Fibroblast of lung (primary cell): ENCODE measurements around the gene CALHM5.

ENCODE experiments used
- CTCF ChIP-seq, 2 donors: IDR thresholded peaks in 1 of 2; conservative IDR thresholded peaks in 1 of 2; 1 replicate in 1 of 2; 2 replicates in 1 of 2; pipeline ENCODE4 v1.5.1; 2011 to 2012; ENCODE audit warnings: low read length in 2 of 2, control low read depth in 1 of 2, inconsistent platforms in 1 of 2, low read depth in 1 of 2, mild to moderate bottlenecking in 1 of 2
- EZH2 ChIP-seq: IDR thresholded peaks from 2 replicates; pipeline ENCODE4 v1.5.1; 2012; ENCODE audit warnings: low read length, control low read depth, mild to moderate bottlenecking; ENCODE audit errors: missing control alignments

DNA sequence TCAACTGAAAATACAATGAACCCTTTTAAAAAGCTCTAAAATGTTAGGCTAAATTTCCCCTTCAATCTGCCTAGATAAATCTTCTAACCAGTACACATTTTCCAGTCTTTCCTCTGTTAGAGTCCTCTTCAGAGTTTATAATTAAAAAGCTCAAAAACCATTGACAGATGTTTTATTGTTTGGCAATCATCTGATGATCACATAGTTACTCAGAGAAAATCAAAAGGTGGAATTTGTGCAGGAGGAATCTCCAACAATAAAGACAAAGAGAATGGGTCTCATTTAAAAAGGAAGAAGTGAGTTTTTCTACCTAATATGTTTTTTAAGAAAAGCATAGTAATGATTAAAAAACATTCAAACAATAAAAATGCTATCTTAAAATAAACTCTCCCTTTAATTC lies 31.0 kb downstream of the CALHM5 start:
- TF ChIP-seq CTCF (conservative IDR thresholded peaks at IDR 0.05 in 1 of 2, IDR thresholded peaks at IDR 0.05 in 1 of 2; ENCODE audit: low read depth in 1 of 2, low read length in 2 of 2) (no peak), EZH2 (no peak)
